ENCODE data around the gene MGAT5.

DNA sequence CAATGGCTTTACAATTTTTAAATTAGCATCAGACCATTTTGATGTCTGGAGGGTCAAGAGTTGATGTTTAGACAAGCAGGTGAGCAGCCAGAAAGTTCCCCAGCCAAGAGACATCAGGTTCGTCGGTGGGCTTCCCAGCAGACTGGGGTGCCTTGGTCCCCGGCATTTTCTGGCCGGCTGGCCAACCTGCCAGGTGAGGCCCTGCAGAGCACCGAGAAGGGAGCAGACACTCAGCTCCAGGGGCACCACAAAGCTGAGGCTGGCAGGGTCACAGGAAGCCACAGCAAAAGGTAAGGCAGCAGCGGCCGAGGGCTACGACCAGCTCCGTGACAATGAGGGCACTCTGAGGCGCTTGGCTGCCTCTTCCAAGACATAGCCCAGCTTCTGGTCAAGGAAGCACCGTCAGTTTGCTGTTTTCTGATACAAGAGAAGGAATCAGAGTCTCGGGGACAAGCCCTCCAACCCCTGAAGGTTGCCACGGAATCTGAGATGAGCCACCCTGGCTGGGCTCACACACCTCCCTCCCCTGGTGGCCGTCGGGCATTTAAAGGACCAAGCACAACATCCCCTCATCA, 229.0 kb downstream of the MGAT5 start:
- TF ChIP-seq CSDC2 (CRISPR knock-in tag; IDR thresholded peaks at IDR 0.05) (no peak), ZC3H10 (CRISPR knock-in tag; IDR thresholded peaks at IDR 0.05) (no peak), RARB (CRISPR knock-in tag; IDR thresholded peaks at IDR 0.05) (no peak)
